GM18519 (cell line): ENCODE measurements around the gene RS1.
A peak's percentile ranks its signal among the peaks of the same experiment; 100 is the strongest.

Experiments
- ATAC-seq: cut with Tn5 transposase; IDR thresholded peaks from one replicate; pipeline ENCODE4 v1.9.1; 2021; ENCODE audit warnings: mild to moderate bottlenecking, moderate library complexity; ENCODE audit not compliant: unreplicated experiment, low FRiP score

Gene RS1

DNA sequence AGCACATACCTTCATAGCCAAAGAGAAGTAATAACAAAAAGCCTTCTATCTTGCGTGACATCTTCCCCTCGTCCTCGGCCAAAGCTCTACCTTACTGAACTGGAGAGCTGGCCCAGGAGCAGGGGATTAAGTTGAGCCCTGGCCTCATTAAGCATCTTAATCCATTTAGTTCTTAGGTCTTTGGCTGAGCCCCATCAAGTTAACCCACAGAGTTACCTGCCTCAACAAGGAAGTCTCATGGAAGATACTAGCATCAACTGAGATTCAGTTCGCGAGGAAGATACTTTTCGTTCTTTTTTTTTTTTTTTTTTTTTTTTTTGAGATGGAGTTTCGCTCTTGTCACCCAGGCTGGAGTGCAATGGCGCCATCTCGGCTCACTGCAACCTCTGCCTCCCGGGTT, at the start of gene RS1:
RS1 (minus strand) TSS at position 101 of the 400 bp plus-strand sequence; CDS start at position 61, 40 bp downstream.
- no peak for ATAC-seq

DNA sequence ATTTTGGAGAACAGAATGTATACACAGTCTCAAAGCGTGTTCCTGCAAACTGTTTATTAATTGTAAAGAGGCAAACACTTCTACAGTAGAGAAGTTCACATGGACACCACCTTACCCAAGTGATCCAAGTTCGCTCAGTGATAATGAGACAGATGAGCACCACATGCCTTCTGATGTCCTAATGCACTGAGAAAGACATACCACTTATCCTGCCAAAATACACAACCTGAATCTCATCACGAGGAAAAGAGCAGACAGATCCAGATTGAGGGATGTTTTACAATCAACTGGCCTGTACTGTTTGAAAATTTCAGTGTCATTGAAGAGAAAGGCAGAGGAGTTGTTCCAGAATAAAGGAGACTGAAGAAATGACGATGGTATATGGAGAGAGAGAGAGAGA, 47.9 kb upstream of the RS1 start:
- ATAC-seq: no peak

DNA sequence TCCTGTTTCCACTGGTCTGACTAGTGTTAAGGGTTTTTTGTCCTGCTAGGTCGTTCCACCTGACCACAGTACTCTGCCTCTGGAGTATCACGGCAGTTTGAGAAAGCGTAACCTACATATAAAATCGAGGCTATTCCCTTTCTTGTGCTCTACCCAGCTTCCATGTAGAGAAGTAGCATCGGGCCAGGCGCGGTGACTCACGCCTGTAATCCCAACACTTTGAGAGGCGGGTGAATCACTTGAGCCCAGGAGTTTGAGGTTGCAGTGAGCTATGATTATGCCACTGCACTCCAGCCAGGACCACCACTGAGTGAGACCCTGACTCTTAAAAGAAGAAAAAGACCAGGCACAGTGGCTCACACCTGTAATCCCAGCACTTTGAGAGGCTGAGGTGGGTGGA, 43.0 kb upstream of the RS1 start:
- no peak for ATAC-seq

DNA sequence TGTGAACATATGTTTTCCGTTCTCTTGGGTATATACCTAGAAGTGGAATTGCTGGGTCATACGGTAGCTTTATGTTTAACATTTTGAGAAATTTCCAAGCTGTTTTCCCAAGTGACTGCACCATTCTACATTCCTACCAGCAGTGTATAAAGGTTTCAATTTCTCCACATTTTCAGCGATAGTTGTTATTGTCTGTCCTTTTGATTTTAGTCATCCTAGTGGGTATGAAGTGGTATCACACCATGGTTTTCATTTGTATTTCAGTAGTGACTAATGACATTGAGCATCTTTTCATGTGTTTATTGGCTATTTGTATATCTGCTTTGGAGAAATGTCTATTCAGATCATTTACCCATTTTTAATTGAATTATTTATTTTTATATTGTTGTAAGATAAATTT, 37.9 kb upstream of the RS1 start:
- ATAC-seq: no peak

DNA sequence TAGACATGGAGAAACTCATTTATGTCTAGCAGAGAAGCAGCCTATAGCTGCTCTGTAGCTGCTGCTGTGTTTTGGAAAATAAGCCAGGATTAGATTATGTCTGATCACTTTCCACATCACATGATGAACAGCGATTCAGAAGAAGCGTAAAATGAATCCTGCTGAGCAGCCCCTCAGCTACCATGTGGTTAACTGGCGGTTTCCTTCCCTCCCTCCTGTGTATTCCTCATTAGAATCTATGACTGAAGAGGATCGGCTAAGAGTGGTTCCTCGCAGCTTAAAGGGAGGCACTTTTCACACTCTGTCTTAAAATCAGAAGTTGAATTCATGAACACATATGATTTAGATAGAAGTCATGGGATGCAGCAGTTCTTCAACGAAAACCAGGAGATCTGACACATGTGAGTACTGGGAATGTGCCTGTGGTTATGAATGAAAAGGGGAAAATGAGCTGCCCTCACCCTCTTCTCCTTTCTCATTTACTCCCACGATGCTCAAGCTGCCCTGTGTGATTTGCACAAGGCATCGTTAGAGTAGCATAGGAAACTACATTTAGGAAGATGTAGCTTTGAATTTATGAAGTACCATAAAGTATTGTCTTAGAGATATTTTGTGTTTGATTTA, 35.6 kb upstream of the RS1 start, which contains the start of gene PPEF1:
PPEF1 (plus strand) TSS at position 220 of the 624 bp plus-strand sequence; CDS start at position 356, 136 bp downstream.
- ATAC-seq: no peak

DNA sequence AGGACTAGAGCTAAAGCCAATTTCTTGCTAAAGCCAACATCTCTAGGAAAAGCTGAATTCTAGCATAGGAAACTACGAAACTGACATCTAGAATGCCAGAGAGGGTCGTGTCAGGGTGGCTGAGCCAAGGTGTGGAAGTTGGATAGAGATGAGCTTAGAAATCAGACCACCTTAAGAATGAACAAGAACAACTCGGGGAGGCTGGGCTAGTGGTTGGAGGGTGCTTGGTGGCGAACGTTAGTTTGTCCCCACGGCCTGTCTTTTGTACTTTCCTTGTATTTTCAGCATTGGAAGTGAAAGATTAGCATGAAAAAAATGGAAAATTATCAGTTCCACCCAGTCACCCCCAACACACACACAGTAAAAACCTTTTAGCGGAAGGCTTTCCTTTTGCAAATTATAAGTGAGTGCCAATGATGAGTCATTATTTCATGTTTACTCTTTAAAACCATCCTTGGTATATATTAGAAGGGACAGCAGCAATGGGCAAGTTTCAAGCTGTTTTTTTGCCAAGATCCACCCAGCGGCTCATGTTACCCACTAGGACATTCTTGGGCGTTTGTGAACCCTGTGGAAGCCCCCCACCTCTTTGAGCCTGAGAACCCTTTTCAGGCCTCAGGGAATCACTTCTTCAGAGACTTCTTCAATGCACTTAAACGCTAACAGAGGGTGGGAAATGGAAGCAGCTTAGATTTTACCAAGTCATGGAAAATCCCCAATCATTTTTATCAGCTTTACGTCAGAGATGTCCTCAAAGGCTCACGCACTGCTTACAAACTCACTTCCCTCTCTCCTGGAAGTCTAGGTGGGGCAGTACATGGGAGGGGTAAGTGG, 30.7 kb upstream of the RS1 start:
- ATAC-seq: no peak

DNA sequence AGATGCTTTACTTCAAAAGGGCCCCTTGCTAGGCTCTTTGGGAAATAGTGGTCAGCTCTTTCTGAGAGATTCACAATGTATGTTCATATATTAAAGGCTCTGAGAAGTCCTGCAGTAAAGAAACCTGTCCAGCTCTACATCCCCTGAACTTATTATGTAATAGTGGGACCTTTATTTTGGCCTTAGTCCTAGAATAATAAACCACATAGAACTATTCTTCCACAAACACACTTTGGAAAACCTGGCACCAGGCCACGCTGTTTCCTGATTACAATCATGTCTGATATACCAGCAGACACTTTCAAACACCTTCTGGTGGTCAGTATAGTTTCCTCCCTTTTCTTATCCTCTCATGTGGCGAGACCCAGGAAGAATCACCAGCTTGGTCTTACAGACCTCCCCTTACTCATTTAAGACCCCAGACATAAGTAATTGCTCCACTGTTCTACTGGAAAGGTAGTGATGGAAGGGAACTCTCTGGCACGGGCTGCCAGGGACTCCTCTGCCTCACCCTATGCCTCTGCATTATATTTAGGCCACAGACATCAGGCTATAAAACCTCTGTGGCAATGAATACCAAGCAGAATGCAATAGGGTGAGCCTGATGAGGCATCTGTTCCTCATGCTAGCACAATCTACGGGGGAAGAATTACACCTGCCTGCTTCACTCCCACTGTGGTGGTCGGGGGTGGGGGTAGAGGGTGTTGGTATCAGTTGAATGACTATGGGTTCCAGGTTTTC, 29.9 kb upstream of the RS1 start:
- ATAC-seq: no peak

DNA sequence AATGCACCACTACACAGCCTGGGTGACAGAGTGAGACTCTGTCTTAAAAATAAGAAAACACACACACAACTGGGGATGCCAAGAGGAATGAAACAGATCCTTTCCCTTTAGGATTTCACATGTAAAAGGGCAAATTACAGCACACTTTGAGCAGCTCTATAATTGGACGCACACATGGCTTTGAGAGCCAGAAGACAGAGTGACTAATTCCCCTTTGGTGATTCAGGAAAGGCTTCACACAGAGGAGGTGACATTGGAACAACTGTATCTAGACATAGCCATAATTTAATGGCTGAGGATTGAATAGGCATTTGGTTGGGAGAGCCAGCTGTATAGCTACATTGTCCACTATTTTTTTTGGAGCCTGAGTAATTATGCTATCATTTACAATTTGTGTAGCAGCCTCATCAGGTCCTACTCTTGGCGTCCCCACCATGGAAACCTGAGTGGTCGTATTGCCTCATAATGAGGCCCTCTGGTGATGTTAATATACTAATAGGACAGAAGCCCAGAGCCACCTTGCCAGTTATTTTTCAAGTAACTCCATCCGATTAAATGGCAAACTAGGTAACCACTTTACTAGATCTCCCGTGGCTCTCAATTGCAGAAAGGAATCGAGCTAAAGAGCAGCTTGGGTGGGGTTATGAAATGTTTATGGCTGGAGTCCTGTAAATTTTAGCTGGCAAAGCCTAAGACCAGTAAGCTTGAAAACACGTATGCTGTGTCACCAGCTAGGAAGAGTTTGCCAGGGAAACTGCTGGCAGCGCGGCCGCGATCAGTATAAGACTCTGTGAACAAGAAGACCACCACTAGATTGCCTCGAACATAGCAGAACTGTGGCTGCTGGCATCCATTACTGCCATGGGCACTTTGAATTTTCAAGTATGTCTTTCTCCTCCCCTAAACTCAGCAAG, 27.1 kb upstream of the RS1 start:
- no peak for ATAC-seq

DNA sequence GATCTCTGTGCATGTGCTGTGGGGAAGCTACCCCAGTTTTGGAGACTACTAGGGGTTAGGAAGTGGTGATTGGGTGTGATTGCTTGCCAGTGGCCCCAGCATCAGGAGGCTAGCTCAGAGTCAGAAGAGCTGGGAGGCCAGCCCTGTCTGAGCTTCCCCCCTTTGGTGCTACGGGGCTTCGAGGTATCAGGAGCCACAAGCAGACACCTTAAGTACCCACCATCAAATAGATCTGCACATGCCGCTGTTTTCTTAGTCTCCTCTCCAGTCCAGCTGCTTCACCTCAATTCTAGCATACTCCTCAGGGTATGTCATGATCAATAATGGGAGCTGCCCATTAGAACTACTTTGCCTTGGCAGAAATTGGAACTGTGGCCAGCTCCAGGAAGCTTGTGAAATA, 24.7 kb upstream of the RS1 start:
- ATAC-seq: no peak

DNA sequence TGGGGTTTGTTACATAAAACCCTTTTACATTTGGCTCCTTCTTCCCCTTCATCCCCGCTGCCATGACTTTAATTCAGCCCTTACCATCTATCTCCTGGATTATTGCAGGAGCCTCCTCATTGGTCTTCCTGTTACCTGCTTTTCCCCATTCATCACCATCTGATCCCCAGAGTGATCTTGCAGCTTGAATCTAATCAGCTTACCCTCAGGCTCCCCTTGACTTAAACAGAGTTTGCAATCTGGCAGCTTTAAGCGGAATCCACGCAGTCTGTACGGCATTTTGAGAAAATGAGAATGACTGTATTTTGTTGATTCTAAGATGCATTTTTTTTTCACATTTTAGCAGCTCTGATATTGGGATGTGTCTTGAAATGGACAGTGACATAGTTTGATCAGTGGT, 20.6 kb upstream of the RS1 start:
- no peak for ATAC-seq

DNA sequence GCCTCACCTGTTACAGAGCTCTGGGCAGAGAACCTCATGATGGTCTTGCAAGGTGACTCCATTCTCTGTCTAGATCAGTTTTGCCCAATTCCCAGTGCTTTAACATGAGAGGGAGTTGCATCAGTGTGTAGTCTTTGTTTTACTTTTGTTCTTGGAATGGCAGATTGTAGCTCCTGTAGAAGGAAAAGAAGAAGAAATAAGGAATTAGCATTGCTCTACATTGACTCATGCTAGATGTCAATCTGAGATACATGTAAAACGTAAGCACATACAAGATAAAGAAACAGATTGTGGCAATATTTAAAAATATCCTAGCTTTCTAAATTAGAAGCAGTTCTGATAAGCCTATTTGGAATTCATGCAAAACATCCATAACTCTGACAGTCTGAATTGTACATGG, 19.5 kb upstream of the RS1 start:
- ATAC-seq: no peak

DNA sequence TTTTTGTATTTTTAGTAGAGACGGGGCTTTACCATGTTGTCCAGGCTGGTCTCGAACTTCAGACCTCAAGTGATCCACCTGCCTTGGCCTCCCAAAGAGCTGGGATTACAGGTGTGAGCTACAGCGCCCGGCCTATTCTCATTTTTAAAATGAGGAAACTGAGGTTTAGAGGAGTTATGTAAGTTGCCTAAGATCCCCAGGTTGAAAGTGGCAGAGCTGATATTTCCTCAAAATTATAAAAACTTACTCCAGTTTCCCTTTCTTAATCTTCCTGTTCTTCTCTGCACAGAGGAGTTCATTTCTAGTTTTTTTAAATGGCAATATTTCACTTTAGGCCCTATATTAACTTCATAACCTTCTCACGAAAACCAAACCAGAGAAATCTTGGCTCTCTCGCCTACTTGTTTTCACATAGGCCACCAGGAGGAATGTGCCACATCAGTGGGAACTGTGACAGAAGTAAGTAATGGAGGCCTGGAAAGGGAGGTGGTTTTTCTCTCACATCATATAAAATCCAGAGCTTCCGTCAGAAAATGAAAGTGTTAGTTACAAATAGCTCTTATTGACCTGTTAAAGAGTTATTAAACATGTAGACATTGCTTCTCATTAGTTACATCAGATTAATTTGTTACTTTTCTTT, 16.1 kb upstream of the RS1 start:
- no peak for ATAC-seq

DNA sequence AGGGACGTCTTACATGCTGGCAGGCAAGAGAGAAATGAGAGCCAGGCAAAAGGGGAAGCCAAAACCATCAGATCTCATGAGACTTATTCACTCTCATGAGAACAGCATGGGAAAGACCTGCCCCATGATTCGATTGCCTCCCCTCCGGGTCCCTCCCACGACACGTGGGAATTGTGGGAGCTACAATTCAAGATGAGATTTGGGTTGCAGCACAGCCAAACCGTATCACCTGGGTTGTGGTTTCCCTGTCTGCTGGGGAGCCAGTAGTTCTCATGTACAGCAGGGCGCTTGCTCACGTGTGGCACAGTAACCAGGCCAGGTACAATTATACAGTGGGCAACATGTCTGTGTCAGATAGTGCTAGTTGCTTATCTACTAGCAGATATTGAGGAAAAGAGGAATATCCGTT, 11.1 kb upstream of the RS1 start:
- ATAC-seq: no peak

DNA sequence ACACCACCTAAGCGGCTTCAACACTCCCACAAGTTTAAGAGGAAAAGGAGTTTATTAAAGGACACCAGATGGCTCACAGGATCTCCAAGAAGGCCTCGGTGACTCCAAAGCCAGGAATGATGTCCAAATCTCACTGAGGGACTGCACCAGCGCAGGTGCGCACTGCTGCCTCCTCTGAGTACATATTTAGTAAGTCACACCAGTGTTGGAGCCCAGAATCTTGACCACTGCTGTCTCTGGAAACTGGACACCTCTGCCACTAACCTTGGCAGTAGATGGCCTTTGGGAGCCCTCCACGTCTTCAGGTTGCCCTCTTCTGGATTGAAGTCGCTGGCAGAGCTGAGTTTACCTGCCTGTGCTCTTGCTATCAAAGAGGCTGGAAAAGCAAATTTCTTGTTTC, 10.1 kb upstream of the RS1 start:
- ATAC-seq: no peak

DNA sequence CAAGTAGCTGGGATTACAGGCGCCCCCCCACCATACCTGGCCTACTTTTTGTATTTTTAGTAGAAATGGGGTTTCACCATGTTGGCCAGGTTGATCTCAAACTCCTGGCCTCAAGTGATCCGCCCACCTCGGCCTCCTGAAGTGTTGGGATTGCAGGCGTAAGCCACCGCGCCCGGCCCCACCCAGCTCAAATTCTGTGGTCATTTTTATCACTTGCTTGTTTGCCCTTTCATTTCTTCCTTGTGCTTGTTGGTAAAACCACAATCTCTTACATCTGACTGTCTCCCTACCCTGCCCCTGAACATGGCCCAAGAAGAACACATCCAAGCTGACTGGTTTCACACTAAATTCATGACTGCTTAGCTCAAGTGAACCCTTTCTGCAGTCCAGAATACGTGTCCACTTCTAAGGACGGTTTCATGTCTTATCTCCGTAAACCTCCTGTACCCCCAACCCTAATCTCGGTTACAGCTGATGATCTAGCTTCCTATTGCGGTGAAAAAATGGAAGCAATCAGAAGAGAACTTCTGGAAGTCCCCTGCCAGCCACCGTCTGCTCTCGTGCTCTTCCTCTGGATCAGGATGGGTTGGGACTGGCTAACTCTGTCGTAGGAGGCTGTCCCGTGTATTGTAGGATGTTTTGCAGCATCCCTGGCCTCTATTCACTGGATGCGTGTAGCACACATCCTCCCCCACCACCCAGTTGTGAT, 5.4 kb upstream of the RS1 start:
- no peak for ATAC-seq

DNA sequence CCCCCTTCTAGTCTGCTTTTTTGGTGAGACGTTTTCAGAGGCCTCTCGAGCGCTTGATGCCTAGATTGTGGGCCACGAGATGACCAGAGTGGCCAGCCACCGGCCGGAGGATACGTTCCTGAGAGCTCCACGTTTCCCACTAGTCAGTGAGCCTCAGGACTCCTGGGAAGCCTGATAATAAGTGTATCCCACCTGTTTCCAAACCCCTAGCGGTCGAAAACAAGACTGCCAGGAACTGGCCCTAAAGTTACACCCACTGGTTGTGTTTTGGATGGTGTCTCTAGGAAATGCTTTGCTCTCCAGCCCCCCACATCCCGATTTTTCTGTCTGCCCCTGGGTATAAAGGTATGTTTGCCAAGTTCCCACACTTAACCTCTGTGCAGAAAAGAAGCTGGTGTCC, 4.6 kb upstream of the RS1 start:
- no peak for ATAC-seq

DNA sequence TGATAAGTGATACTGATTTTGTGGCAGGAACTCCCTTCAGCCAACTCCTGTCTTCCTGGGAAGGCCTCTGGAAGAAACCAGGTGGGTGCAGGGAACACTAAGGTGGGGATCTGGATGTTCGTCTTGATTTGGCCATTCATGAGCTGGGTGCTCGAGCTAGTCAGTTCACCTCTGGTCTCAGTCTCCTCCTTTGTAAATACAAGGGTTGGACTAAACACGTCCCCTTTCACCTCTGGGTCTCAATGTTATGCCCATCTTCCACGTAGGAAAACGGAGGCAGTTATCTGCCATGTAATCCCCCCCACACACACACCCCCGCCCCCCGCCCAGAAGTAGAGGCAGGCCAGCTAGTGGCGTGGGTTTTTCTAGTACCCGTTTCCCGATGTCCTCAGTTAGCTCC, 4.1 kb upstream of the RS1 start:
- no peak for ATAC-seq

DNA sequence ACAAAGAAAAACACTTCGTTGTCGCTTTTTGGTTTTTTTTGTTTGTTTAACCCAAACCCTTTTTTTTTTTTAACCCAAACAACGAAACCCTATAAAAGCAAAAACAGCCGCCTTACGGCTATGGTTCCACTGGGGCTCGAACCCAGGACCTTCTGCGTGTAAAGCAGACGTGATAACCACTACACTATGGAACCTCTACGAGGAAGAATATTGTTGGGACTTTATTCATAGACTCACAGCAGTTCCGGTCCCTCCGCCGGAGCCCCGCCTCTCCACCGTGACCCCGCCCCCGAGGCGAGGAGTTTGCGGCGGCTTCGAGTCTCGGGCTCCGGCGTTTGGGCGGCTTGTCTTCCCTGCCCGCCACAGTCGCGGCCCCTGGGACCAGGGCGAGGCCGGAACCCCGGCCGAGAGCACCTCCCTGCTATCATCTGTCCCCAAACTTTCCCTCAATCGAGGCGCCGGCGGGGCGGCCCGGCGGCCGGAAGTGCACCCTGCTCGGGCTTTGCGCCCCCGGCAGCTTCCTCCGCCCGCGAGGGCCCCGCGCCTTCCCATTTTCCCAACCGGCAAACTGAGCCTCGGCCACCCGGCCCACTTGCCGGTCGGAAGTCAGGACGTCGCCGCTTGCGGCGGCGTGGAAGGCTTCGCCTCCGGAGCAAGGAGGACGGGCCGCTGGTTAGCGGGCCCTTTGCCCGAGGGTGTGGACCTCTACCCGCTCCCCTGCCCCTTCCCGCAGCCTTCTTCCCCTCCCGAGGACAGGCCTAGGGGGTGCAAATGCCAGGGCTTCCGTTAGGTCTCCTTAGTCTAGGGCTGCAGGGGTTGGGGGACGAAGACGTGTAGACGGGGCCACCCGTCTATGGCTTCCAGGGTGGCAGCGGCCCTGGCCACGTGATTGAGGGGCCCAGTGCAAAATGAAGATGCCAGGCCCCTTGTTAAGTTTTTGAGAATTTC, 3.2 kb upstream of the RS1 start:
- peak; percentile 82 for ATAC-seq
